Inferior parietal cortex (tissue), 1 donor: ENCODE results near the gene DNAH8.

Experiments
- DNase-seq: peaks from one replicate; pipeline ENCODE4 v3.0.0-alpha.2; 2016; ENCODE audit errors: extremely low spot score

Gene DNAH8

DNA sequence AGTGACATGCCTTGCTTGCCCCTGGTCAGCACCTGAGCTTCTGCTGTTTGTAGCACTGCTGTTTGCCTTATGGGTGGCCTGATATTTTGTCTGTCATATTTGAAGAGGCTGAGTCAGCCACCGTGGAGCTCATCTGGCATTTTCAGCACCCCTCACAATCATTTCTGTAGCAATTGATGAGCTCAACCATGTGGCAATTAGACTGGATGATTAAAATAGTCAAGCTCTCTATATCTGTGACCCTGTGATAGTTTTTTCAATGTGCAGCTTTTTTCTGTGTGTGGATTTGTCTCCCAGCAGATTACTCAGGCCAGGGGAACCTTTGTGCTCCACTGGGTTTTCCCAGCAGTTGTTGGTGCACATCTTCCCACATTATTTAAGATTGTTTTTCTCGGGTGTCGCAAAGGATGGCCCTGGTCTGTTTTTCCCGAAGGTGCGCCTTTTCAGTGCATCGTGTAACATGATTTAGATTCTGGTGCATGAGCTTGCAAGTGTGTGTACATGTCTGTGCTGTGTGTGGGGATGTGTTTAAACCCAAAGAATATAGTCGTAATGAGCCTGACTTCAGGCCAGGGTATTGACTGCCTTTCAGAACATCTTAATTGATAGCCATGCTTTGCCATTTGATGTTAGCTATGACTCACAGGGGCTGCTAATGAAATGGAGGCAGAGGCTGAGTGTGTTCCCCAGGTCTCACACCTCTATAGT lies 301.9 kb downstream of the DNAH8 start:
- DNase-seq, result no peak

DNA sequence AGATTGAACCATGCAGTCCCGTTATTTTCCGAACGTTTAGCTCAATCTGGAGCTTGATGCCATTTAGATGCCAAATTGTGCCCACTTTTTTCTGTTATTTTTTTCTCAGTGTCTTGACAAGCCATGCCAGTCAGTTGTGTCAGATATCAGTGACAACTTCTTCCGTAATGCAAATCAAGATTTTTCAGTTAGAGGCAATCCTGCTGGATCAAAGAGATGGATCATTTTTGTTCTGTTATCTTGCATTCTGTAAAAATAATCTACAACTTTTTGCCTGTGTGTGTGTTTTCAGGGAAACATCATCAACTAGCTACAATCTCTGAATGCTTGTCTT lies 302.4 kb downstream of the DNAH8 start:
- DNase-seq, result no peak

DNA sequence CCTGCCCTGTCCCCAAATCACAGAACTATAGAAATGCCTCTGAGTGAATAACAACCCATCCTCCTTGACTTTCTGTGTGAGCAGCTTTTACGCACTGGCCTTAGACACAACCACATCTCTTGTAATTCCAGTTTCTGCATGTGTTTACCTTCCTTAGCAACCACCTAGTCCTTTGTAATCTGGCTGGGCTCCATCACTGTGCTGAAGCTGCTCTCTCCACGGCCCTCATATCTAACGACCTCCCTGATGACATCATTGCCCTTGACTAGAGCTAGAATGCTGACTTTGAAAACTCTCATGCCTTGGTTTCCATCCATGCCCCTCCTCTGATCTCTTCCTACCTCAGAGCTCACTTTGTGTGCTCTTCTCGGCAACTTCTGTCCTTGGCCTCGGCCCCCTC lies 303.0 kb downstream of the DNAH8 start:
- no peak for DNase-seq

DNA sequence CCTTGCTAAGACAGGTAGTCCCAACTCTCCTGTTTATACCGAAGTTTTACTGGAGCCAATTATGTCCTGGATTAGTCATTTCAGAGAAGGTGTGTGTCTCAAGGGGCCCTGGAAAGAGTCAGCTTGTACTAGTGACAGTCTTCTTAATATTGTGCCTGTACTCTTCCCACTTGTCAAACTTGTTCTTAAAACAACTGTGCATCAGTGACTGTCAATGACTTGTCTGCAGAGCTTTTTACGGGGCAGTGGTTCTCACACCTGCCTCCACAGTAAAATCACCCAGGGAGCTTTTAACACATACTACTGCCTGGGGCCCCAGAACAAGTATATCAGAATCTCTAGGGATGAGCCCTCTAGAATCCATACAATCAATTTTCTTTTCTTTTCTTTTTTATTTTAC lies 305.0 kb downstream of the DNAH8 start:
- DNase-seq, result no peak

DNA sequence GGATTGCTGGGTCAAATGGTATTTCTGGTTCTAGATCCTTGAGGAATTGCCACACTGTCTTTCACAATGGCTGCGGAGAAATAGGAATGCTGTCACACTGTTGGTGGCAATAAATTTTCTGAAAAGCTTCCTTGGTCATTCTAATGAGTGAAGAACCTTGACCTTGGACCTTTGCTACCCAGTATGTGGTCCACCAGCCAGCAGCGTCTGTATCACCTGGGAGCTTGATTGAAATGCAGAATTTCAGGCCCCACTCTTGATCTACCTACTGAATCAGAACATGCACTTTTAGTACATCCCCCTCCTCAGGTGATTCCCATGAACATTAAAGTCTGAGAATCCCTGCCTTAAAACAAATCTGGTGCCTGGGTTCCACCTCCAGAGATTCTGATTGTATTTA lies 305.9 kb downstream of the DNAH8 start:
- no peak for DNase-seq

DNA sequence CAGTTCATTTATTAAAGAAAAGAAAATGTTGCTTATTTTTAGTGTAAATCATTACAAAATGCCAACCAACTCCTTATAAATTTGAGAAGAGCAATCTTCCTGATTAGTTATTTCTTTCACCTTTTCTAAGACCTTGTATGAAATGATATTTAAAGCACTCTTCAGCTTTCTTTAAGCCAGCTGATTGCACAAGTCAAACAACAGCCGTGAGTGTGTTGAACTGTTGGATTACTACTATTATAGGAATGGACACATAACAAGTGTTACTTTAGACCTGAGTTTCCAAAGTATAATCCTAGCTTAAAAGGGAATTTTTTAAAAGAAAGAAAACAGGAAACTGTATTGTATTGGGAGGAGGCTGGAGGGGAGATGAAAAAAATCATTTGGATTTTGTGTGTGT lies 306.7 kb downstream of the DNAH8 start:
- no peak for DNase-seq

DNA sequence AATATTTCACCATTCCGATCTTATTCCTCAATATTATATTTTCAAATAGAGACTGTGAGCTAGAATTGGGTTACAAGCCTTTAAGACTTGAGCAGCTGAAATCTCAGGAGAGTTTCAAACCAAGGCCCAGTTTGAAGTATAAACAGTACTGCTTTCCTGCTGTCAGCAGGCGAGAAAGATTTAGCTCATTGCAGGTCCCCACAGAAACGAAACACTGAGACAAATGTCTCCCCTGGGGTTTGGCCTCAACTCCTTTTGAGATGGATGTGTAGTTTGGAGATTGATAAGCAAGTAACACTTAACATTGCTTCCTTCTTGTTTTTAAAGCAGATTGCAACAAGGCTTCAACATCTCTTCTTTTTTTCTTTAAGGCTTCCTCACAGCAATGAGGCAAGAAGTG lies 311.1 kb downstream of the DNAH8 start:
- no peak for DNase-seq

DNA sequence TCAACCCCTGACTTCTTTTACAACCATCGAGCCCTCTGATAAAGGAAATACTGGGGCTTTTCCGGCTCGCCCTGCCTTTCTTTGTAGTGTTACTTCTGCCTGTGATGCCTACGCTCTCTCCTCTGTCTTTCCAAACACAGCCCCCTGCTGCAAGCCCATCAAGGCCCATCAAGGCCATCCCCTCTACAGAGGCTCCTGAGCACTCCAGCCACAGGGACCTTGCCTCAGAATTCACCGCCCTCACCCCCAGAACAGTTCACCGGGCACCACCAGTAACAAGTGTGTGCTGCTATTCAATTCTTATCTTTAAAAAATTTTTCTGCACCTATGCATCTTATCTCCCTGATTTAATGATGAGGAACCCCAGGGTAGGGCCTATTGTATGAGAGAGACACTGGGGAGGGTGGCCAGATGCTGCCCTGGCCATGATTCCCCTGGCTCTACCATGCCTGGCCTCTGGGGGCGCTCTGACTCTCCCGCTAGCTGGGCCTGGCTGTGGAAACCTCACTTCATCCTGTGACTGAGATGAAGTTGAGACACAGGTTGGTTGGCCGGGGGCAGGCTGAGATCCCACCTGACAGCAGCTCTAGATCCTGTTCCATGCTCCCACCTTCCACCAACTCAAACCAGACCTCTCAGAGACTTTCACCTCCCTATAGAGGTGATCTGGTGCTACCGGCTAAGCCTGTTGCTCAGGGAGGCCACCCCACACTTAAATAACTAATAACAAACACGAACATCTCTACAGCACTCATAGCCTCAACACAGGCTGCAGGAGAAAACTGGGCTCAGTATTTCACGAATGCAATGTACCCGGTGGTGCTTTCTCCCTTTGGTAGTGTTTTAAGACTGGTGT lies 314.3 kb downstream of the DNAH8 start:
- no peak for DNase-seq

DNA sequence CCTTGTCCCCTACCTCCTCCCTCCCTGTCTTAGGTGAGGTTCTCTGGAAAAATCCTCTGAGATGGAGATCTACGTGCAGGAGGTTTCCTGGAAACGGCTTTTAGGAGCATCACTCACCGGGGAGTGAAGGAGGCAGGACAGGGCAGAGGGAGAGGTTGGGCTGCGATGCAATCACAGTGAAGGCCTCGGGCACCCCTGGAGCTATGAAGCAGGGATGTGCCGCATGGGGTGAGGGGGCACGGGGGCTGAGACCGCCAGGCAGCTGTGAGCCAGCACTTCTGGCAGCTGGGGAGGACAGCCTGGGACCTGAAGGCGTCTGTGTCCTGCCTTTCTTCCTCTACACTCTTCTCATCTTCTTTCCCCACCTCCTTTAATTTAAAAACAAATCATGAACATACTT lies 320.6 kb downstream of the DNAH8 start:
- DNase-seq, result no peak

DNA sequence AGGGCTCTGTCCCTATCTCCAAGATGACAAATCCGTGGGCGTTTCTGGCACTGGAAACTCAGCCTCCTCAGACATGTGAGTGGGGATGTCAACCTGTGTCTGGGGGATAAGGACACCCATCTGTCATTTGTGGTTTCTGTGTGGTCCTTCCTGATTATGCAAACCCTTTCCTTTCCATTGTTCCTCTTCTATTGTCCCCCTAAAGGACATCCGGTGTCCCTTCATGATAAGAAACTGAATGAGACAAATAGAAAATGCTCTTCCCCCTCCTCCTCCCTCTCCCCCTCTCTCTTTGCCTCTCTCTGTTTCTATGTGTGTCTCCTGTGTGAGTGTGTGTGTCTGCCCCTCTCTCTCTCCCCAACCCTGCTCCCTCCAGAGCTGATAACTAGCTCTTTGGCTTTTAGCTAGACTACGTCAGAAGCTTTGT lies 322.0 kb downstream of the DNAH8 start:
- DNase-seq, result no peak

DNA sequence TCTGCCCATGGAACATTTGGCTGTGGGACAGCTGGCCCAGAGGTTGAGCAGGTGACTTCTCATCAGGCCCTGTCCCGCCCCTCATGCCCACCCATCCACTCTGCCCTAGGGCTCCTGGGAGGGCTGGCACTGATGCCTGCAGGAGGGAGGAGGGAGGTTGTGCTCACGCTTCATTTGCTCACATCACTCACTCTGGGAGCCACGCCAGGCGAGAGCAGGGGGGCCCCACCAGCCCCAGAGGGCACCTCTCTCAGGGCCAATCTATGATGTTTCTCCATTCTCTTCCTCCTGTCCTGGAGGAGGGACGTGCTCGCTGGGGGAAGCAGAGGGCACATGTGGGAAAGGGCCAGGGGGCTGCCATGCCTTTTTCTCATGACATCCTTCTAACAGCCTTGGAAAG lies 322.6 kb downstream of the DNAH8 start:
- no peak for DNase-seq

DNA sequence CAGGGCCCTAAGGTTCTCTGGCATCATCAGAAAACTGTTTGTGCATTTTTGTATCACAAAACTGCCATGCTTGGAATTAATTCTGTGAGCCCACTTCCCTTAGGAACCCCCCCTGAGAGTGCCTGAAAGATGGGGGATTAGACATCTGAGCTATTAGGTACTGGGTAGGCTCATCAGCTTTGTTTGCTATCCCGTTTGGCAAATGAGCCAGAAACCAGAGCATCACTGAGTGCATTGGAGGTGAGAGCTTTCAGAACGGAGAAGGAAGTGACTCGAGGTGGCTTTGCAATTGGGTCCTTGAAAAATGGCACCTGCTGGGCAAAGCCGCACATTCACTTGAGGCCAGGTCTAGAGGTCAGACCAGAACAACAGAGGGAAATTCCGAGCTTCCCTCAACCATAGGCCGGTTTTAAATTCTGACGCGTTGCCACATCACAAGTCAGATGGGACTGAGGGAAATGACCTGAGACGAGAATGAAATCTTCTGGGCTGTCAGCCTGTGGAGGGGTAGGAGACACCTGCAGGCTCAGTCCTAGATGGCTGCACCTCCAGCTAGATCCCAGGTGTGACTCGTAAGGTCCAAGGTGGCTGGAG lies 325.1 kb downstream of the DNAH8 start:
- no peak for DNase-seq

DNA sequence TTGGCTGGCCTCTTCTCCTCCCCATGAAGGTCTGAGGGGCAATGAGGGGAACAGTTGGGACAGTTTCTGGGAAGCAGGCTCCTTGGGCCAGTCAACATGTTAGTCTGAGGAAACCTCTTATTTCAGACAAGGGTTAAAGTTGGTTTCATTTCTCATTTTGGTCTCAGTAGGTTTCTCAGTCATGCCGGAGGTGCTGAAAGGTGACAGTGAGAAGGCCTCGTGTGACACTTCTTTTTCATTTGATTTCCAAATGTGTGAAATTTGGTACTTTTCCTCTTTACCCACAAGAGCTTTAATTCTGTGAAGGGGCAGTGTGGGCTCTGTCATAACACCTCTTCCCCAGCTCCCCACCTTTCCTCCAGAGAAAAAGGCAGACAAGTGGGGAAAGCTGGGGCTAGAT lies 326.0 kb downstream of the DNAH8 start:
- DNase-seq, result no peak

DNA sequence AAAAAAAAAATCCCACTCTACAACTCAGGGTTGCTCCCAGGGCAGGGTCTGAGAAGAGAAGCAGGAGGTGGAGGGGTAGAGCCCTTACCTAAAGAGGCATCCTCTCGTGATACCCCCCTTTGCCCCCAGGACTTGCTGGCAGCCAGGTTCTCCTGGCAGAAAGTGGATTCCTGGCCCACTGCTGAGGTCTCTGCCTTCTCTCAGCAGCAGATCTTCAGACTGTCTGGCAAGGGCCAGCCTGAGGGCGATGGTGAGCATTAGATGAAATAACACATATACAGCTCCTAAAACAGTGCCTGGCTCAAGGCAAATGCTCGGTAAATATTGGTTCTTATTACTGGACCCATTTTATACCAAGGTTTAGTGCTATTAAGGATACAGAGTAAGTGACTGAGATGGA lies 328.7 kb downstream of the DNAH8 start:
- no peak for DNase-seq

DNA sequence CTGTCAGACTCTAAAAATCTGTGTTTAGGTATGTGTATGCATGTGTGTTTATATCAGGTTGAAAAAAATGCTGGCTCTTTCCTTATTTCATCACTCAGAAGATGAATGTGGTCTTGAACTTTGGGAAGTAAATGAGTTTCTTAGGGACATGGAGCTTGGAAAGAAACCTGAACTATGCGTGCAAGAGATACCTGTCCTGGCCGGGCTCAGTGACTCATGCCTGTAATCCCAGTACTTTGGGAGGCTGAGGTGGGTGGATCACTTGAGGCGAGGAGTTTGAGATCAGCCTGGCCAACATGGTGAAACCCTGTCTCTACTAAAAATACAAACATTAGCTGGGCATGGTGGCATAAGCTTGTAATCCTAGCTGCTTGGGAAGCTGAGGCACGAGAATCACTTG lies 329.1 kb downstream of the DNAH8 start:
- no peak for DNase-seq

DNA sequence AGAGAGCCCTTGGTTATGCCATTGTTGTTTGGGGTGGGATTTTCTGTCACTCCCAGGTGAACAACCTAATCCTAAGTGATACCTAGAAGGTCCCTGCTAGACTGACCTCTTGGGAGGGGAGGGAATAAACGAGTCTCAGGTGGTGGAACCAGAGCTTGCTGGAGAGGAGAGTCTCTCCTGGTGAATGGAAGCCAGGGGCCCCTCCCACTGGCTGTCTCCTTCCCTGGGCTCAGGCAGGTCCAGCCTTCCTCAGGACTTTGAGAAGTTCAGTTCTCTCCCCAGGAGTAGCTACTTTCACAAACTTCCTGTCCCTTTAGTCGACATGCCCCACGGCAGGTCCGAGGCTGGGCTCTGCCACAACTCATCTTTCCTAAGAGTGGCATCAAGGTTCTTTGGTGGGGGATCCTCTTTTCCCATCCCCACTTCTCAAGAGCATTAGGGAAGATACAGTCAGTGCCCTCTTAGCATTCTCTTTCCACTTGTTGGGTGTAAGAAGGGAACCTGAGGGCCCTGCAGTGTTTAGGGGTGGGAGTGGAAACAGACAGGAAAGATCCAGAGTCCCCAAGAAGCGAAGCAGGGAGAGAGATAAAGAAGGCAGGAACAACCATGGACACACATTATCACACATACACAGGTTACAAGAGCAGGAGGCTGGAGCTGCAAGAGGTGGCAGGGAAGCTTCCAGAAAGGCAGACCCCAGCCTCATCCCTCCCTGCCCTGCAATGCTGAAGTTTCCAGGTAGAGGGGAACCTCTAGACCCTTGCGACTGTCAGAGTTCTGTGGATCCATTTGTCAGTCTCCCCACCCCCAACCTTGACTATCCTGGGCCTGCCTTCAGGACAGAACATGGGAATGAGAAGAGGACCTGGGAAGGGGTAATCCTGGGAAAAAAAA lies 332.6 kb downstream of the DNAH8 start:
- no peak for DNase-seq

DNA sequence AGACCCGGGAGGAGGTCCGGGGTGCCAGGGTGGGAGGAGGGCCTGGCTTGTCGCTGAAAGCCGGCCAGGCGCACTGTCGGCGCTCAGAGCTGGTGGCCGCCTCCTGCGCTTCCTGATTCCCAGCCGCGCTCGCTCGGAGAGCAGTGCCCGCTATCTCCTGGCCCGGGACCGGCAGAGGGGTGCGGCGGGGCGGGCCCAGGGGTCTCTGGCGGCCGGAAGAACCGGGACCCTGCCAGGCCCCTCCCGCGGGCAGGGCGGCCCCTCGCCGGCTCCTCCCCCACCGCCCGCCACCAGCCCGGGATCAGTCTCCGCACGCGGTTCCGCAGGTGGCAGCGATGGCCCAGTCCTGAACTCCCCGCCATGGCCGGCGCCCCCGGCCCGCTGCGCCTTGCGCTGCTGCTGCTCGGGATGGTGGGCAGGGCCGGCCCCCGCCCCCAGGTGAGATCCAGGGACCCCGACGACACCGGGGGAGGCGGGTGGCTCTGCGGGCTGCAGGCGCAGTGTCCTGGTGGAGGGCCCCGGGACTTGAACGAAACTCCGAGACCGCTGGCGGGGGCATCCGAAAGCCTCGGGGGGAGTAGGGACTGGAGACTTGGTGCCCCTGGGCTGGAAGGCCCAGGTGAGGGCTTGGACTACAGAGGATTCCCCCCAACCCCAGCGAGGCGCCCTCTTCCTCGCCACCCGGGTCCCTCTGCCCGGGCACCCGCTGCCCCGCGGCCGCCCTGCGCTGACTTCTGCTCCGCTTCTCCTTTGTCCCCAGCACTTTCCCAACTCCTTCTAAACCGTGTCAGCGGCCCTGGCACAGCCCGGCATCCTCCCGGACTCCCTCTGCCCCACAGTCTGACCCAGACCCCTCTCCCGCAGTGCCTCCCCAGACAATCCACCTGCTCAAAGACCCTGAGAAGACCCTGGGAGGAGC lies 333.6 kb downstream of the DNAH8 start, which contains the start of gene GLP1R:
GLP1R (plus strand) TSS at position 301 of the 919 bp plus-strand sequence; CDS start at position 361, 60 bp downstream.
- no peak for DNase-seq

DNA sequence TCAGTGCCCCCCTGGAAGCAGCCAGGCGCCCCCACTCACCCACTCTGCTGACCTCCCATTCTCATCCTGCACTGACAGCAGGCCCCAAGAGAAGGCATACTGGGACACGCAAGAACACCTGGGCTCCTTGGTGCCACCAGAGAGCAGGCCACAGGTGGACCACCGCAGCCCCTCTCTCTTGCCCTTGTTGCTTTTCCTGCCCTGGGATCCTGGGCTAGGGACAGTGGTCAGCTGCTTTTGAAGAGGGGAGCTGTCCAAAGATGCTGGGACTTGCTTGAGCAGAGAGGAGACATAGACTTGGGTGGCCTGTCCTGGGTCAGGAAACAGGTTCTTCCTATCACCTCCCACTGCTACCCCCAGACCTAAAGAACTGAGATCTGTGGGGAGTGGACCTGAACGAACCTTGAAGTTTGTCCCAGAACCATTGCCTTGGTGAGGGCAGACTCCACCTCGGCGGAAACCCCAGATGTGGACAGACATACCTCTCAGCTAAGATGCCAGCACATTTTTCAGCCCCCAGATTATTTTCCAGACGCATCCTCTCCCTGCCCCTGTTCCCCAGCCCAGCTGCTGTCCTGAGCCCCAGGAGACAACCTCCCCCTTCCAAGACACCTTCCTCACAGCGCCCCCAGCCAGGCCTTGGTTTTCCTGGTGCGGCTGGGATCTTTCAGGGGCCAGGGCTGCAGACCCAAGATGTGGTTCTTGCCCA lies 334.6 kb downstream of the DNAH8 start:
- DNase-seq, result no peak

DNA sequence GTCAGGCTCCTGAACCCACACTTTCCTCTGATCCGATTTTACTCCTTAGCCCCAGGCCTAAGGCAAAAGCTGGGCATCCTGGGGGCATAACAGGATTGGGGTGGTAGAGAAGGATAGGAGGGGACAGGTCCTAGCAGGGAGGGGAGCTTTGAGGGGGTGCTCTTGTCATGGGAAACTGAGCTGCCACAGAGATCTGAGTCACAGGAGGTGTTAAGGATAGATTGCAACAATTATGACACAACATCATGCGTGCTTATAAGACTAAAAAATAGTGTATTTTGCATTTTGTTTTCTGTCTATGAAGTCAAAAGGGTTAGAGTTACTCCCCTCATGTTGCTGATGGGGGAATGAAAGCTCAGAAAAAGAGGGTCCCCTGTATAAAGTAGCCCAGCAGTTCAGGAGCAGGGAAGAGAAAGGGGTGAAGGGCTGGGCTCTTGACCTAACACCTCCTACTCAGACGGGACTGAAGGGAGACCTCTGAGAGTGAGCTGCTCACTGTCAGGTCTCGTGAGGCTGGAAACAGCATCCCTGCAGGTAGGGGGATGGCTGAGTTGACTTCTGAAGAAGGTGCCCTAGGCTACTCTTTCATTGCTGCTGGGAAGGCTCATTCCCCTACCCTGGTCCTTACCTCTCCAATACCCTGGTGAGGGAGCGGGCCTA lies 335.5 kb downstream of the DNAH8 start:
- DNase-seq, result no peak
